Type B pancreatic cell (in vitro differentiated cells): ENCODE results near the gene RGL4. TPM values are rescaled to one million over a fixed set of nuclear protein-coding genes. Genes with fewer than 3 reads are reported as not detected.

ENCODE experiments used
- DNase-seq: peaks from one replicate; pipeline ENCODE4 v3.0.0; 2021; ENCODE audit warnings: mixed read lengths; ENCODE audit not compliant: unreplicated experiment; ENCODE audit errors: extremely low spot score
- H3K27ac Mint-ChIP-seq: 2 replicates; pipeline ENCODE4 v1.8.0; 2021; ENCODE audit warnings: mild to moderate bottlenecking, mixed read lengths
- H3K27me3 Mint-ChIP-seq: 2 replicates; pipeline ENCODE4 v1.8.0; 2021; ENCODE audit warnings: mixed read lengths
- H3K36me3 Mint-ChIP-seq: 2 replicates; pipeline ENCODE4 v1.8.0; 2021; ENCODE audit warnings: mixed read lengths
- H3K4me1 Mint-ChIP-seq: one replicate; pipeline ENCODE4 v1.8.0; 2021; ENCODE audit warnings: mixed read lengths; ENCODE audit not compliant: unreplicated experiment
- H3K4me3 Mint-ChIP-seq: 2 replicates; pipeline ENCODE4 v1.8.0; 2021; ENCODE audit warnings: mild to moderate bottlenecking, mixed read lengths
- H3K9me3 Mint-ChIP-seq: 2 replicates; pipeline ENCODE4 v1.8.0; 2021; ENCODE audit warnings: mixed read lengths
- CTCF ChIP-seq: fragments of 200-600 bp; sonication (generic); conservative IDR thresholded peaks from 2 replicates; pipeline ENCODE4 v1.5.0; 2021; ENCODE audit warnings: antibody characterized with exemption, mild to moderate bottlenecking
- total RNA-seq: library from RNA; stranded (reverse); gene quantifications from 2 replicates; pipeline ENCODE4 v1.2.1, GENCODE V29; 2021; ENCODE audit warnings: low replicate concordance

RGL4 gene
- total RNA-seq, 1 donor from 2014 or later, result not detected

- no peak for TF ChIP-seq CTCF
- Mint-ChIP-seq H3K36me3 (peaks cover 14% of the 10 kb centered on the region), H3K27me3 (no peaks in the 10 kb centered on the region), H3K9me3 (no peaks in the 10 kb centered on the region), H3K4me3 (no peak overlapping the region), H3K4me1 (peaks cover 13% of the 10 kb centered on the region), H3K27ac (no peak overlapping the region)
- DNase-seq, result no peak
These were observed 6.8 kb upstream of the RGL4 start for GRCh38 chr22:23684026-23684425.

- no peak overlapping the region for H3K4me3 Mint-ChIP-seq
- no peak for DNase-seq
These were observed 6.2 kb upstream of the RGL4 start for GRCh38 chr22:23684561-23685031.

GRCh38 chr22:23685205-23685784 lies 5.5 kb upstream of the RGL4 start:
- TF ChIP-seq CTCF, result no peak
- Mint-ChIP-seq H3K4me1 (peaks cover 13% of the 10 kb centered on the region), H3K27me3 (no peaks in the 10 kb centered on the region), H3K4me3 (no peak overlapping the region), H3K9me3 (no peaks in the 10 kb centered on the region), H3K36me3 (peaks cover 15% of the 10 kb centered on the region), H3K27ac (no peak overlapping the region)
- no peak for DNase-seq

More at GRCh38 chr22:23684561-23685031, 6.2 kb upstream of the RGL4 start:
- Mint-ChIP-seq H3K4me1 (peaks cover 13% of the 10 kb centered on the region), H3K27me3 (no peaks in the 10 kb centered on the region), H3K9me3 (no peaks in the 10 kb centered on the region), H3K27ac (no peak overlapping the region), H3K36me3 (peaks cover 14% of the 10 kb centered on the region)
- TF ChIP-seq CTCF, result no peak

GRCh38 chr22:23686416-23687024 lies 4.3 kb upstream of the RGL4 start:
- DNase-seq, result no peak
- no peak overlapping the region for H3K4me3 Mint-ChIP-seq
- TF ChIP-seq CTCF, result no peak
- H3K27me3 Mint-ChIP-seq, result no peaks in the 10 kb centered on the region
- no peak overlapping the region for H3K27ac Mint-ChIP-seq
- H3K4me1 Mint-ChIP-seq, result peaks cover 13% of the 10 kb centered on the region
- H3K9me3 Mint-ChIP-seq, result no peaks in the 10 kb centered on the region
- H3K36me3 Mint-ChIP-seq, result peaks cover 28% of the 10 kb centered on the region

GRCh38 chr22:23688121-23688520 lies 2.7 kb upstream of the RGL4 start:
- H3K27ac Mint-ChIP-seq, result no peak overlapping the region
- no peaks in the 10 kb centered on the region for H3K27me3 Mint-ChIP-seq
- H3K9me3 Mint-ChIP-seq, result no peaks in the 10 kb centered on the region
- H3K36me3 Mint-ChIP-seq, result peaks cover 17% of the 10 kb centered on the region
- no peak overlapping the region for H3K4me3 Mint-ChIP-seq
- H3K4me1 Mint-ChIP-seq, result peaks cover 4% of the 10 kb centered on the region
- DNase-seq, result no peak
- no peak for TF ChIP-seq CTCF
